Activated T-cell treated with anti-CD3 and anti-CD28 coated beads for 48 hours (primary cell): ENCODE measurements around the gene GARIN6.
"Not testable (repeated sequence)": the region's sequence is repeated elsewhere in the genome, so short reads cannot be mapped to it uniquely, and the experiment has no call there.

ENCODE experiments used
- DNase-seq: peaks from one replicate; pipeline ENCODE4 v3.0.0-alpha.2; 2020; ENCODE audit warnings: low read depth

GARIN6 gene

DNA sequence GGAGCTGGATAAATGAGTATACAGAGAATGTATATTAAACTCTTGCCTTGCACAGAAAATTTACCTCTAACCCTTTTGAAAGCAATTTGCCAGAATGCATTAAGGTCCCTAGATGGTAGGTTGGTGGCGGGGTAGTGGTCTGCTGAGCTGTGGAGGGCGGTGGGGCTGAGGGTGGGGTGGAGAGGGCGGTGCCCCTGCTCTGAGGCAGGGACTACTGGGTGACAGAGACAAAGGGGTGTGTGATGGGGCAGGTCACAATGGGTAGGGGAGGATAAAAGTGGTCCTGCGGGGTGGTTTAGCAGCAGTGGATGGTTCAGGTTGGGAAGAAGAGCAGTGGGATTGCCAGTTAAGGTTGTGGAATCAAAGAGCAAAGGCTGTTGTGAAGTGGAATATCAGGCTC is at the start of gene GARIN6:
Gene GARIN6, plus strand, starts transcription at position 301 of the 400 bp plus-strand sequence. CDS start 422 bp downstream, outside the sequence.
- DNase-seq = no peak

DNA sequence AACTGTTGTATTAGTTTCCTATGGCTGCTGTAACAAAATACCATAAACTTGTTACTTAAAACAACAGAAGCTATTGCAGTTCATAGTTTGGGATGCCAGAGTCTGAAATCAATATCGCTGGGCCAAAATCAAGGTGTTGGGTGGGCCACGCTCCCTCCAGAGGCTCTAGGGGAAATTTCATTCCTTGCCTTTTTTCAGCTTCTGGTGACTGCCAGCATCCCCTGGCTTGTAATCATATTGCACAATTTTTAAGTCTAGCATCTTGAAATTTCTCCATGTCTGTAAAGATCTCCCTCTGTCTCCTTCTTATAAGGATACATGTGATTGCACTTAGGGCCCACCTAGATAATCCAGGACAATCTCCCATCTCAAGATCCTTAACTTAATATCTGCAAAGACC is 48.8 kb upstream of the GARIN6 start:
- no peak for DNase-seq

DNA sequence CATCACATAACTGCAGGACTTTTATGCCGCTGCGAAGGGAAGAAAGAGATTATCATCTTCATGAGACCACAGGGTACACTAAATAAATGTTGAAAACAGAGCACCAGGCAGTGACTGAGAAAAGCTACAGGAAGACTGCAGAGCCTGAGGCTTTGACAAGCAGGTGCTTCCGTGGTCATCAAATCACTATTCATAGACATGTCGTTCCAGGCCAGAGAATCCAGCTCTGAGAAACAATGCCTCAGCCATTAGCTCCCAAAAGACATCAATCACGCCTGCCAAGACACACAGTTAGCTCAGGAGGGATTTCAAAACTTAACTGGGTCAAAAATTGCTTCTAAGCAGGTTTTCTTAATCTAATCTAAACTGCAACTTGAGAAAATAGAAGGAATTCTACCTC is 47.2 kb upstream of the GARIN6 start:
- DNase-seq = no peak

DNA sequence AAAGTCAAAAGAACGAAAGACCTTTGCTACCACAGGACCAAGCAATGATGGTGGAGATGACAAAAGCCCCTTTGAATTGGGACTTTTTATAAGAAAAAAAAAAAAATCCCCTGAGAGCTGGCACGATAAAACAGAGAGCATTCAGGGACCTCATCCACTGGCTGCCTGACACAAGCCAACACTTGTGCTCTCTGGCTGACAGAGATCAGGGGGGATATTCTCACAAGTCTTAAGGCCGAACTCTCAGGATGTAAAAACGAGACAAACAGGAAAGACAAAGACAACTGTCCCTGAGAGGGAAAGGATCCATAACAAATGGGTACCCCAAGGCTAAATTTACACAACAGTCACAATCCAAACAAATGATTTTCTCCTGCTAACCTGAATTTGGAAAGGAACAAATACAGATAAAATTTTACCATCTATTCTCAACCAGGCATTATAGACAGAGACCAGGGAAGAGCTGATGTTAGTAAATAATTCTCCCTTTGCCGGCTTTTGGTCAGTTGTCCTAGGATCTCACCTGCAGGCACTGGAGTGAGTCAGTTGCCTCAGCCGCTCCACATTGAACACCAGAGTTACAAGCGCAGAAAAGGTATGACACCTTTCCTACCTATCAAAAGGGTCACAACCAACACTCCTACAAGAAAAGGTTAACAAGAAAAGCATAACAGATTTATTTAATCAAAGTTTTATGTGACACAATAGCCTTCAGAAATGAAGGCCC is 37.9 kb upstream of the GARIN6 start:
- no peak for DNase-seq

DNA sequence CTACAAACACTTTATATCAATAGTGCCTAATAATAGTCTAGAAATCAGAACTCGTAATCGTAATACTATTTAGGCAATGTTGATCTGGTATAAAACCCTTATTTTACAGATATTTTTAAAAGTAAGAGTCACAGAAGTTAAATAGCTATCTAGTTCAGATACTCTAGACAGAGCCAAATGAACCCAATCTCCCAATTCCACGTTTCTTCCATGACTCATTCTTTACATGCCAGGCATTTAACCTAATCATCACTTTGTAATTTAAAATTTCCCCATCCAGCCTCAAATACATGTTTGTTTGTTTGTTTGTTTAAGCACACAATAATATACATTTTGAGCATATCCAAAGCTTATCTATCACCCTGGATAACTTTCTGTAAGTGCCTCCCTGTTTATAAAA is 36.4 kb upstream of the GARIN6 start:
- no peak for DNase-seq

DNA sequence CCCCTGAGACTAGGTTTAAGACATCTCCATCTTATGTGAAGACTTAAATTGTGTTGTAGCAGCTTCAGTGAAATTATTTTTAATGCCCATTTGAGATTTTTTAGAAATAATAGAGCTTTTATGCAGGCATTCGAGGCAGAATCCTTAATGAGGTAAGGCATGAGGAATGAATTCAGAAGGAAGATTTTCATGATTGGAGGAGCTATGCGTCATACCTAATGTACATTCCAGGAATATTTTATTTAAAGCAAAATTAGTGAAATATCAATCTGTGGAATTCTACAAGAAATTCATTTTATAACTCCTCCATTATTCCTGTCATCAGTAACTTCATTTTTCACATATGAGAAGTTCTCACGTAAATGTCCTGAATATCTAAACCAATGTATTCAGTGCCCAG is 36.0 kb upstream of the GARIN6 start:
- no peak for DNase-seq

DNA sequence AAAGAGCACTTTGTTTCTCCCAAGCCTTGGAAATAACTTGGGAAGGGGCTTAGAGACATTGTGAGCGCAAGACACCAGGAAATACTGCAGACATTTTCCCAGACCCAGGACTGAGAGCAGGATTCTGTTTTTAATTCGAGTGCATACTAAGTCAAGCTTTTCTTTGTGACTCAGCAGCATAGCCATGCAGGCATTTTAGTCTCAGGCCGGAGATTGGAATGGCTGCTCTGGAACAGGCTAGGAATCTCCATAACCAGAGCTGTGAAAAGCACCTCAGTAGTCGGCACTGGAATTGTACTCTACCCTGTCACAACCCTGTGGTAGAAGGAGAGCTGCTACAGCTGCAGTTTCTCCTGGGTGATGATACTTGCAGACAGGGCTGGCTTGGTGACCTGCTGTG is 28.9 kb upstream of the GARIN6 start:
- no peak for DNase-seq

DNA sequence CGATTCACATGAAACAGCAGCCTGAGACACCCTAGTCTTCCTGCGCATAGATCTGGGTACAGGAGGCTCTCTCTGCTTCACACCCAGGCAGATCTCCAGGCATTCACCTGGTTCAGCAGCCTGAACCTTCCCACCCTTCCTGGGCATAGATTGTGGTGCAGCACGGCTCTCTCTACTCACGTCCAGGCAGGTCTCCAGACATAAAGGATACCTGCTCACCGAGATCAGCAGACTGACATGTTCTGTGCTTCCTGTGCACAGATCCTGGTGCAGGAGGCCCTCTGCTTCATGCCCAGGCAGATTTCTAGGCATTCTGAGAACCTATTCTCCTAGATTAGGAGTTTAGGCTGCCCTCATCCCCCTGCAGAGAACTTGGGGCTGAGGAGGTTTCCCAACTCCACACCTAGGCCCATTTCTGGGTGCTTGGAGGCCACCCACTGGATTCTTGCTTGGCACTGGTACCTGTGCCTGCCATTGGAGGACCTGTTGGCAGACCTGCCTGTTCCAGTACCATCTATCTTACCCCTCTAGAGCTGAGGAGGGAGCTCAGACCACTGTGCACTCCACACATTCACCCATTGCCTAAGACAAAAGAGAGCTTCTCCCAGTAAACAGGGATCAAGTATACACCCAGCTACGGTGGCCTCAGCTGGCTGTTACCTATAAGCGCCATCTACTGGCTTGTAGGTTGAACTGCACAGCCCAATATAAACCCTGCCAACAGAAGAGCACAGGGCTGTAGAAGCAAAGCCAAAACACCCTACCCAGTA is 28.0 kb upstream of the GARIN6 start:
- DNase-seq = no peak

DNA sequence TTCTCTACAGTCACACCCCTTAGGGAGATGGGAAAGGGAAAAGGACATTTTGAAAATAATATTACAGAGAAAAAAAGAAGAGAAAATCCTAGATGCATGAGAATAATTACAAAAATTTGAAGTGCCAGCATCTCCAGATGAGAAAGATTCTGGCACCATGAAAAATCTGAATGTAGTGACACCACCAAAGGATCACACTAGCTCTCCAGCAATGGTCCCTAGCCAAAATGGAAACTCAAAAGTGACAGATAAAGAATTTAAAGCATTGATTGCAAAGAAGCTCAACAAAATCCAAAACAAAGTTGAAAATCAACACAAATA is 27.4 kb upstream of the GARIN6 start:
- no peak for DNase-seq

DNA sequence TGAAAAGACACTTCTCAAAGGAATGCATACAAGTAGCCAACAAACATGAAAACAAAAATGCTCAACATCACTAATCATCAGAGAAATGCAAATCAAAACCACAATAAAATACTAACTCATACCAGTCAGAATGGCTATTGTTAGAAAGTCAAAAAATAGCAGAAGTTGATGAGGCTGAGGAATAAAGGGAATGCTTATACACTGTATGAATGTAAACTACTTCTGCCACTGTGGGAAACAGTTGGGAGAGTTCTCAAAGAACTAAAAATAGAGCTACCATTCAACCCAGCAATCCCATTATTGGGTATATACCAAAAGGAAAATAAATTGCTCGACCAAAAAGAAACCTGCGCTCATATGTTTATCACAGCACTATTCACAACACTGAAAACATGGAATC is 23.0 kb upstream of the GARIN6 start:
- DNase-seq = not testable (repeated sequence)

DNA sequence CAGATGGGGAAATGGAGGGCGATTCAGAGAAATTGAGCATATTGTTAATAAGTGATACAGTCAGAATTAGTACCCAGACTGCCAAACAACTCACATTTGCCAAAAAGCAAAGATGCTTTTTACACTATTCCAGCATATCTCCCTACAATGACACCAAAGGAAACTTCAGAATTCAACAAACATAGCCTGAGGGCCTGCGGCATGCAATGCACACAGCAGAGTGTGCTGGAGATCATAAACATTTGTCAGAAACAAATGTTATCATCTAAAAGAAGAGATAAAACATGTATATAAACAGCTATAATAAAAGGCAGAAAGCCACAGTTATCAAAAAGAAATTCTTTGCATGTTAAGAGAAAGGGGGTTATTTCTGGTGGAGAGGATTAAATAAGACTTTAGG is 20.1 kb upstream of the GARIN6 start:
- no peak for DNase-seq

DNA sequence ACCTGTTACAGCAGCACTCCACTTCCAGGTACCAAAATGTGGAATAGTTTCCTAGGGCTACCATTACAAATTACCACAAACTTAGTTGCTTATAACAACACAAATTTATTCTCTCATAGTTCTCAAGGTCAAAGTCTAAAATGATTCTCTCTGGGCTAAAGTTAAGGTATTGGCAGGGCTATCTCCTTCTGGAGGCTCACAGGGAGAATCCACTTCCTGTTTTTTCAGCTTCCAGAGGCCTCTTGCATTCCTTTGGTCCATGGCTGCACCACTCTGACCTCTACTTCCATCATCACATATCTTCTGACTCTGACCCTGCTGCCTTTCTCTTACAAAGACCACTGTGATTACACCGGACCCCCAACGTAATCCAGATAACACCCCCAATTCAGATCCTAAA is 2.9 kb upstream of the GARIN6 start:
- no peak for DNase-seq

DNA sequence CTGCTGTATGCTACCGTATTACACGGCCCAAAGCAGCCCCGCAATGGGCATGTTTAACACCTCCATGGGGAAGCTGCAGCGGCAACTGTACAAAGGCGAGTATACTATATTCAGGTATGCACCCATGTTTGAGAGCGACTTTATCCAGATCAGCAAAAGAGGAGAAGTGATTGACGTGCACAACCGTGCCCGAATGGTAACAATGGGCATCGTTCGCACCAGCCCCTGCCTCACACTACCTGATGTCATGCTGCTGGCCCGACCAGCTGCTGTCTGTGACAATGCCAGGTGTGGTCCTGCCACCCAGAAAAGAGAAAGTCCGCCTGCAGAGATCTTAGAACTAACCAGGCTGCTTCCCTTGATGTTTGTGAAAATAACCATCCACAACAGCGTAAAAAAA is 630 bp downstream of the GARIN6 start:
- no peak for DNase-seq

DNA sequence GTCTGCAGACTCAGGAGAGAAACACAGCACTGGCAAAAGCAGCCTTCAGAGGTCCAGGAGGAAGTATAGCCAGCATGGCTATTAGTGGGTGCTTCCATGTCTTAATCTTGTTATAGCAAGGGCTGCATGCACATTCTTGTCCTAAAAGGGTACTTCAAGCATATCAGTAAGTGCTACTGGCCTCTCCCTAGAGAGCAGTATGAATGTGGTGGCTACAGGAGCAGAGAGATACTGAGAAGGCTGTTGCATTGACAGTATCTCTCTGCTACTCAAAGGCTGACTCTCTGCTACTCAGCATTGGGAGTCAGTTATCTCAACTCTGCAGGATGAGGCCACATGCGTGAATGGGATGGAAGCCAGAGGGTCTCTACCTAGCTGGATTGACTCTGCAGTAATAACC is 2.0 kb downstream of the GARIN6 start:
- no peak for DNase-seq

DNA sequence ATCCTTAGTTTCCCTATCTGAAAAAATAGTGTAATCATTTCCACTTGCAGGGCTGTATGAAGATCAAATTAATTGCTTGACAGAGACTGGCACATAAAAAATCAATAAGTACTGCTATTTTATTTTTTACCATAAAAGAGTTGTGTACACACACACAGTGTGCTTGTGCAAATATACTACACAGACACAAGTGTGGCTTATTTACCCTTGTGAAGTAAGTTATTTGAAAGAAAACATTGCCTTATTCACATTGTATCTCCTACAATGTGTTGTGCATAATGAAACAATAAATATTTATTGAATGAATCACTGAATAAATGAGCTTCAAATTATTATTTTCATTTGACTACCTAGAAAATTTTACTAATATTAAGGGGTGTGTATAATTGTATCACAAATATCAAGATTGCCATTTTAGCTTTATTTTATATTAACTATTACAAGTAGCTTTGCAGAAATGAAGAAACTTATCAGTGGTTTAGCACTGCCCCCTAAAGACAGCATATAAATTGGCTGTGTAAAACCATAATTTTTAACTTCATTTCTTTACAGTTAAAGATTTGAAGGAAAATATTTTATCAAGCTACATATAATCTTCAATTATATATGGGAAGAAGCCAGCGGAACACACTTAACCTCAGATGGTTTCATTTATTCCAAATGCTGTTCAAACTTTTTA is 11.3 kb downstream of the GARIN6 start:
- DNase-seq = no peak

DNA sequence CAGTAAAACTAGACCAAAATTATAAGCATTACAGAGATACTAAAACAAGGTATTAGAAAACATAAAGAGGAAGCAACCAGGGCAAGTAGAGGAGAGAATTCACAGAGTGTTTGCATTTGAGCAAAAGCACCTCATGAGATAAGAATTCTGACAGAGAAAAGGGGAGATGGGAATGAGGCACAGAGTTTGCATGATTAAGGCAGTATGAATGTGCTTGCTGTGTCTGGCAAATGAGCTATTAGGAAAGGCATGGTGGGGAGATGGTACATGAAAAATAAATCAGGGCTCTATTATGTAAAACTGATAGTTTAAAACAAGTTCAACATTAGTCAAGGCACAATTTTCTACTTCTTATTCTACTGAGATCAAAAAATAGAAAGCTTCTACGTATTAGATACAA is 23.1 kb downstream of the GARIN6 start:
- no peak for DNase-seq

DNA sequence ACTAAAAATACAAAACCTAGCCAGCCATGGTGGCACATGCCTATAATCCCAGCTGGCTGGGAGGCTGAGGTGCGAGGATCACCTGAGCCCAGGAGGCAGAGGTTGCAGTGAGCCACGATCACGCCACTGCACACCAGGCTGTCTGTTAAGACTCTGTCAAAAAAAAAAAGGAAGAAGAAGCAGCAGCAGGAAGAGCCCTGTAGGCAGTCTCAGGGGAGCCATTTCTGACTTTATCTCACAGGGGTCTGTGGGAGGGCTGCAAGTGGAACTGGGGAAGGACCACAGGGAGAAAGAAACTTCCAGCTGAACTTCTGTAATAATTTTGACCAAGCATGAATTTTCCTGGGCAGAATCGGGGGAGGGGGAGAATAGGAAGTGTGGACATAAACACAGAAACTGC is 32.7 kb downstream of the GARIN6 start:
- DNase-seq = no peak

DNA sequence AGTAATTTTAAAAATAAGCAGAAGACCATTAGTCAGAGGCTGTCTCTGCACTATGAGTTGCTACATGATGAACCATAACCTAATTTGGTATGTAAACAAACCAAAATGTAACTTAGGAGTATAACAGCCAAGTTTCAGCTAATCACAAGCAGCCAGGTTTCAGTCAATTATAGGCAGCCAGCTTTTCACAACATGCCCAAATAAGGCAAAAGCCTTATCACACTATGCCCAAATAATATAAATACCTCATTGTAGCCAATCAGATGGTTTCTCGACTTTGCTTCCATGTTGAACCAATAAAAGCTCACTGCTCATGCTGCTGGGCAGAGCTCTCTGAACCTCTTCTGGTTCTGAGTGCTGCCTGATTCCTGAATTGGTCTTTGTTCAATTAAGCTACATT is 38.6 kb downstream of the GARIN6 start:
- DNase-seq = no peak

DNA sequence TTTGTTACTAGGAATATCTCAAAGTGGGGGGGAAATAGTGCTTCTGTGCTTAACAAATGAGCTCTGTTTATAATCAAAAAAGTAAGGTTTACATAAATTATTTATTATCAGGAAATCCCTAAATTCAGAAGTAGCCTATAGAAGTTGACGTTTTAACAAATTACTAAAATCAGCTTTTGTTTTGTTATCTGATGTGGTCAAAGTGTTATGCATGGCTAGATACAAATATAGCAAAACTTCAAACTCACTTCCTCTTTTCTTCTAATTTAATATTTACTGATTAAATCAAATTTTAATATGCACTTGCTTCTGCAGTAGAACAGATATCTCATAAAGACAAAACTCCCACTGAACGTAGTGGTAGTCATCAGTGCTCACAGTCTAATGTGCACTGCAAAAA is 47.5 kb downstream of the GARIN6 start:
- no peak for DNase-seq
